AG09319 (cell line): ENCODE data around the gene DRAP1.
"Not testable (repeated sequence)": the region's sequence is repeated elsewhere in the genome, so short reads cannot be mapped to it uniquely, and the experiment has no call there.

Experiments
- DNase-seq: peaks from one replicate; pipeline ENCODE4 v3.0.0-alpha.2; 2010; ENCODE audit warnings: low read depth; ENCODE audit errors: extremely low read depth
- TF ChIP-seq, protein P1 (sequence below): IDR thresholded peaks from 2 replicates; pipeline ENCODE4 v1.5.1; 2011; ENCODE audit warnings: low read depth, mild to moderate bottlenecking, inconsistent platforms, low read length, moderate library complexity

DRAP1 gene

GRCh38 chr11:65888163-65888814, 30.9 kb upstream of the DRAP1 start, which contains the start of gene FIBP:
FIBP (minus strand) TSS chr11:65888471; CDS start chr11:65888418, 53 bp downstream.
- peak; percentile 94 for DNase-seq
- TF ChIP-seq, protein P1, sequence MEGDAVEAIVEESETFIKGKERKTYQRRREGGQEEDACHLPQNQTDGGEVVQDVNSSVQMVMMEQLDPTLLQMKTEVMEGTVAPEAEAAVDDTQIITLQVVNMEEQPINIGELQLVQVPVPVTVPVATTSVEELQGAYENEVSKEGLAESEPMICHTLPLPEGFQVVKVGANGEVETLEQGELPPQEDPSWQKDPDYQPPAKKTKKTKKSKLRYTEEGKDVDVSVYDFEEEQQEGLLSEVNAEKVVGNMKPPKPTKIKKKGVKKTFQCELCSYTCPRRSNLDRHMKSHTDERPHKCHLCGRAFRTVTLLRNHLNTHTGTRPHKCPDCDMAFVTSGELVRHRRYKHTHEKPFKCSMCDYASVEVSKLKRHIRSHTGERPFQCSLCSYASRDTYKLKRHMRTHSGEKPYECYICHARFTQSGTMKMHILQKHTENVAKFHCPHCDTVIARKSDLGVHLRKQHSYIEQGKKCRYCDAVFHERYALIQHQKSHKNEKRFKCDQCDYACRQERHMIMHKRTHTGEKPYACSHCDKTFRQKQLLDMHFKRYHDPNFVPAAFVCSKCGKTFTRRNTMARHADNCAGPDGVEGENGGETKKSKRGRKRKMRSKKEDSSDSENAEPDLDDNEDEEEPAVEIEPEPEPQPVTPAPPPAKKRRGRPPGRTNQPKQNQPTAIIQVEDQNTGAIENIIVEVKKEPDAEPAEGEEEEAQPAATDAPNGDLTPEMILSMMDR = peak; percentile 73

GRCh38 chr11:65890324-65891218, 28.7 kb upstream of the DRAP1 start, which contains the start of gene CCDC85B:
CCDC85B (plus strand) TSS chr11:65890673; CDS start chr11:65890784, 111 bp downstream.
- DNase-seq = peak; percentile 93
- TF ChIP-seq, protein P1 = no peak

DNA sequence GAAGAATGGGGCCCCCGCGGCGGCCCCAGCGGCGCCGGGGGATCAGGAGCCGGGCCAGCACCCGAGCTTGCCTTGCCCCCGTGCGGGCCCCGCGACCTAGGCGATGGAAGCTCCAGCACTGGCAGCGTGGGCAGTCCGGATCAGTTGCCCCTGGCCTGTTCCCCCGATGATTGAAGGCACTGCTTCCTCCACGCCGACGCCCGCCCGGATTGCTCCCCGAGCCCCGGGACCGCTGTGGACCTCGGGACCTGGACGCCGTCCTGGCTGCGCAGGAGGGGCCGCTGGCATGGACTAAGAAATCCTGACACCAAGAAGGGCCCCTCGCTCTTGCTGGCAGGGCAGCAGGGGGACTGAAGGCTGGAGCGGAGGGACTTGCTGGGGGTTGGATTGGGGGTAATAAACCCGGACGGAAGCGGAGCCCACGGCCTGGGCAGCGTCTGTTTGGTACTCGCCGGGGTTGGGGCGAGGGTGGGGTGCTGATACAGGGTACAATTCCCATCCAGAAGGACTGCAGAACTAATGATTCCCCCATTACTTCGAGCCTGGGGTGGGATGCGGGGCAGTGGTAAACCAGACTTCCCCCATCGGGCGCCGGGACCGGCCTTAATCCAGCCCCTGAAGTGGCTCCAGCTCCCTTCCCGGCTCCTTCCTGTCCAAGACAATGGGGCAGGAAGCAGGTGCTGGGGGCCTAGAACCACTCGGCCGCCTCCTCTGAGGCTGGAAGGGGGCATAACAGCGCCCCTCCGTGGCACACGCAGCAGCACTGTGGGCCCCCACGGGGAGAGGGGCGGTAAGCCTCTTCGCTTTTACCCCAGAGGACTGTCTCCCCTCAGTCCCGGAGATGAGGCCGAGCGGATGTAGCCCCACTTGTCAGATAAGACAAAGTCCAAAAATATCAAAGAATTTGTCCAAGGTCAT, 27.7 kb upstream of the DRAP1 start:
- TF ChIP-seq, protein P1 = peak; percentile 32
- no peak for DNase-seq

- not testable (repeated sequence) for DNase-seq
Observed at GRCh38 chr11:65892137-65892540, 27.1 kb upstream of the DRAP1 start.

- no peak for DNase-seq
- TF ChIP-seq, protein P1 = no peak
Observed at GRCh38 chr11:65892661-65893317, 26.4 kb upstream of the DRAP1 start.

DNA sequence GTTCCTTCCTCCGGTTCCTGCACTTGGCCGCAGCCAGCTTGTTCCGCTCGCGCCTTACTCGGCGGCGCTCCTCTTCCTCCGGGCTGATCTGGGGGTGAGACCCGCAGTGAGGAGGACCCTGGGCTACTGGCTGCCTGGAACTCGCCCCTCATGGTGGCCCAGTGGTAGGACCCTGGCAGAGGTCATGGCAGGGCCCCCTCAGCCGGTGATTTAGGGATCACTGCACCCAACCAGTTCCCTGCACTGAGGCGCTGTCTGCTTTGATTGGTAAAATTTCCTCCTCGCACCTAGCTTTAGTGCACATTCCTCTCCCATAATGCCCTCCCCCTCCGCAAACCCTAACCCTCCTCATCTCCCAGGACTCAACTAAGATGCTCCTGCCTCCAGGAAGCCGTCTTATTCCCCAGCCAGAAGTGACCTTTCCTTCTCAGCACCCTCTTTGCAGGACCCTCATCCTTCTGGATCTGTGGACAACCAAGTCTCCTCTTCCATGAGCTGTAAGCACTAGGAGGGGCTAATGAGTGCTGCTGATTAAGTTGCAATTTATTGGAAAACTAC, 25.1 kb upstream of the DRAP1 start:
- TF ChIP-seq, protein P1 = no peak
- no peak for DNase-seq
